Astrocyte (in vitro differentiated cells and primary cell): Measurements from ENCODE around the gene UTP4.

Experiments used
- EZH2 ChIP-seq: IDR thresholded peaks from 2 replicates; pipeline ENCODE4 v1.6.1; 2012; ENCODE audit warnings: mild to moderate bottlenecking, low read length, inconsistent platforms; ENCODE audit not compliant: insufficient read depth
- TF ChIP-seq, protein P1 (sequence below): IDR thresholded peaks from 2 replicates; pipeline ENCODE4 v1.5.1; 2011; ENCODE audit warnings: low read depth, mild to moderate bottlenecking, inconsistent platforms, low read length, moderate library complexity; ENCODE audit not compliant: insufficient read depth

DNA sequence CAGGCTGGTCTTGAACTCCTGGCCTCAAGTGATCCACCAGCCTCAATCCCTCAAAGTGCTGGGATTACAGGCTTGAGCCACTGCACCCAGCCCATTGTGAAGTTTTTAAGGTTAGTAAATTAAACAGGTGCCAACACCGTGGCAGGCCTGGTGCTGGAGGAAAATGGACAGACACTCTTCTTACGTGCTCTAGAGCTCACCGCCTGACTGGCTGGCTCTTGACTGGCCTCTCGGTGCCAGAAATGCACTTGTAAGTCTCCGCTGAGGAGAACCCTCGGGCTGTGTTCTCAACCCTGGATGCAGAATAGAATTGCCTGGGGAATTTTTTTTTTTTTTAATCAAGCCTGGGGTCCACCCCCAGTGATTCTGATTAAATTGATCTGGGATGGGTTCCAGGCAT is 37.3 kb upstream of the UTP4 start:
- TF ChIP-seq, protein P1, sequence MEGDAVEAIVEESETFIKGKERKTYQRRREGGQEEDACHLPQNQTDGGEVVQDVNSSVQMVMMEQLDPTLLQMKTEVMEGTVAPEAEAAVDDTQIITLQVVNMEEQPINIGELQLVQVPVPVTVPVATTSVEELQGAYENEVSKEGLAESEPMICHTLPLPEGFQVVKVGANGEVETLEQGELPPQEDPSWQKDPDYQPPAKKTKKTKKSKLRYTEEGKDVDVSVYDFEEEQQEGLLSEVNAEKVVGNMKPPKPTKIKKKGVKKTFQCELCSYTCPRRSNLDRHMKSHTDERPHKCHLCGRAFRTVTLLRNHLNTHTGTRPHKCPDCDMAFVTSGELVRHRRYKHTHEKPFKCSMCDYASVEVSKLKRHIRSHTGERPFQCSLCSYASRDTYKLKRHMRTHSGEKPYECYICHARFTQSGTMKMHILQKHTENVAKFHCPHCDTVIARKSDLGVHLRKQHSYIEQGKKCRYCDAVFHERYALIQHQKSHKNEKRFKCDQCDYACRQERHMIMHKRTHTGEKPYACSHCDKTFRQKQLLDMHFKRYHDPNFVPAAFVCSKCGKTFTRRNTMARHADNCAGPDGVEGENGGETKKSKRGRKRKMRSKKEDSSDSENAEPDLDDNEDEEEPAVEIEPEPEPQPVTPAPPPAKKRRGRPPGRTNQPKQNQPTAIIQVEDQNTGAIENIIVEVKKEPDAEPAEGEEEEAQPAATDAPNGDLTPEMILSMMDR, result no peak
- TF ChIP-seq EZH2, result no peak
